Measurements from ENCODE around the gene ICAM5.

GRCh38 chr19:10332158-10332964 lies 42.6 kb downstream of the ICAM5 start:
- no peak for TF ChIP-seq EP300 (IDR thresholded peaks at IDR 0.05)
- TF ChIP-seq POLR2AphosphoS5 (IDR thresholded peaks at IDR 0.05): no peak
